Mesenteric fat pad (tissue), 1 donor: ENCODE measurements around the gene NOTCH2NLA. TPM values are rescaled to one million over a fixed set of nuclear protein-coding genes. Genes with fewer than 3 reads are reported as not detected.
"Not testable (repeated sequence)": the region's sequence is repeated elsewhere in the genome, so short reads cannot be mapped to it uniquely, and the experiment has no call there.

Experiments used
- DNase-seq: peaks from one replicate; pipeline ENCODE4 v3.0.0-alpha.2; 2020; ENCODE audit warnings: low spot score
- total RNA-seq: library from RNA; stranded (reverse); fragmentation: NEBNext Ultra II Directional; extraction: Animal tissue kit (Norgen Biotek cat#: 25700); gene quantifications from one replicate; pipeline ENCODE4 v1.2.1, GENCODE V29; 2021
- donor health status: DM: yes; HTN: yes; CAD: no.

NOTCH2NLA gene
- total RNA-seq, 1 donor from 2014 or later: 41.2 TPM

DNA sequence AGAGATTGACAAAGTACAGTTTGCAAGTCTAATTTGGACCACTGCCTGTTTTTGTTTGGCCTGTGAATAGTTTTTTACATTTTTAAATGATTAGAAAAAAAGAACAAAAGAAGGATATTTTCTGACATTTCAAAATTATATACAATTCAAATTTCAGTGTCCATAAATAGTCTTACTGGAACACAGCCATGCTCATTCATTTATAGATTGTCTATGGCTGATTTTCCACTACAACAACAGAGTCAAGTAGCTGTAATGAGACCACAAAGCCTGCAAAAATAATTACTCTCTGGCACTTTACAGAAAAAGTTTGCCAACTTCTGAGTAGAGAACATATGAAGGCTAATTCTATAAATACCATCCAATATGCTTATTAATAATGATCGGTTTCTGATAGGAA lies 61.1 kb downstream of the NOTCH2NLA start:
- not testable (repeated sequence) for DNase-seq

DNA sequence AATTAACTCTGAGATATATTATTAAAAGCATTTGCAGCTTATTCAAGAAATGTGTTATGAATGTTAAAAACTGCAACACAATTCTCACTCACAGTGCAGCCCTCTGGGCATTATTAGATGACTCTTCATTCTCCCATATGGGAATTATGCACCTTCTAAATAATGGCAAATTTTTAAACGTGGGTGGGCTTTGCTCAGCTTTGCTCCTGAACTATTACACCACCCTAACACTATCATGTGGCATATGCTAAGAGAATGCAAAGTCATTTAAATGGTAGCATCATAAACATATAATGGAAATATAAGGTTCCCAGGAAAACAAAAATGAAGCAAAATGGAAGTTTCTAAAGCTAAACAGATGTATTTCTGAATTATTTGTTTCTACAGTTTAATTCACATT lies 61.5 kb downstream of the NOTCH2NLA start:
- DNase-seq: not testable (repeated sequence)

DNA sequence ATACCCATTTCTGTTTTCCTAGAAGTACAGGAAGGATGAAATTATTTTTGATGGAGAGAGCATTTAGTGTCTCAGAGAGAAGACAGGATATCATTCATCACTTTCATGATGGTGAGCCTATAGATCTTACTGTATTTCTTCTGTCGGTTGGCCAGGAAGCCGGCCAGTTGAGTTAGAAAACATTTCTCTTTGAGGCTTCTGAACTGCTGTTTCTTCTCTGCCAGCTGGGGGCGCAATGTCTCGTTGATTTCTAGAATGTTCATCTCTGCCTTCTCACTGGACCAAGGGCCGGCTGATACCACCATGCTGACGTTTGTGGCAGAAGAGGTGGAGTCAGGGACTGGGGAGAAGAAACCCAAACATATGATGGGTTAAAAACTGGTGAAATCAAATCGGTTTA lies 84.4 kb downstream of the NOTCH2NLA start, which contains the start of gene NBPF10:
TSS of gene NBPF10 (minus strand) at position 340 of the 400 bp plus-strand sequence. CDS start at position 305, 35 bp downstream.
- not testable (repeated sequence) for DNase-seq

Other genes starting within 250 kb of the NOTCH2NLA start
- 692 TPM for gene TXNIP, start 232.4 kb downstream of the NOTCH2NLA start, total RNA-seq
- not detected for gene HJV, start 207.3 kb downstream of the NOTCH2NLA start, total RNA-seq
- gene NBPF10, start 84.2 kb downstream of the NOTCH2NLA start, total RNA-seq: 3.4 TPM